Subcutaneous abdominal adipose tissue (tissue), 5 donors: ENCODE results near the gene PRPSAP2.

Experiments
- H3K27ac ChIP-seq: one replicate; pipeline ENCODE4 v1.7.0; 2013; ENCODE audit warnings: low read depth, mild to moderate bottlenecking, inconsistent platforms, low read length, moderate library complexity
- H3K27me3 ChIP-seq, 5 donors: one replicate each; pipeline ENCODE4 v1.7.0; 2013; ENCODE audit warnings: low read length in 5 of 5, inconsistent platforms in 1 of 5; ENCODE audit not compliant: control insufficient read depth in 5 of 5, insufficient read depth in 4 of 5
- H3K36me3 ChIP-seq, 5 donors: one replicate each; pipeline ENCODE4 v1.7.0; 2013; ENCODE audit warnings: low read length in 5 of 5; ENCODE audit not compliant: control insufficient read depth in 5 of 5, insufficient read depth in 5 of 5
- H3K4me1 ChIP-seq, 5 donors: one replicate each; pipeline ENCODE4 v1.7.0; 2013; ENCODE audit warnings: low read length in 5 of 5, mild to moderate bottlenecking in 3 of 5, moderate library complexity in 1 of 5; ENCODE audit not compliant: control insufficient read depth in 5 of 5, insufficient read depth in 5 of 5
- H3K4me3 ChIP-seq, 5 donors: one replicate each; pipeline ENCODE4 v1.7.0; 2013; ENCODE audit warnings: low read length in 5 of 5, low read depth in 1 of 5
- H3K9ac ChIP-seq, 5 donors: one replicate each; pipeline ENCODE4 v1.7.0; 2013; ENCODE audit warnings: low read length in 5 of 5, mild to moderate bottlenecking in 4 of 5, moderate library complexity in 3 of 5
- H3K9me3 ChIP-seq, 5 donors: one replicate each; pipeline ENCODE4 v1.7.0; 2013; ENCODE audit warnings: low read length in 5 of 5; ENCODE audit not compliant: control insufficient read depth in 5 of 5
- donor health status: healthy.
- donor health status: healthy.
- donor health status: healthy.
- donor health status: healthy.
- donor health status: healthy.

Gene PRPSAP2

GRCh38 chr17:18959071-18959844 is 101.3 kb downstream of the PRPSAP2 start:
- Histone ChIP-seq H3K9ac (no peak overlapping the region), H3K4me1 (peaks cover 0 to 28% (median 2%) of the 10 kb centered on the region in 5 donors), H3K27ac (no peak overlapping the region), H3K9me3 (no peaks in the 10 kb centered on the region), H3K4me3 (no peak overlapping the region), H3K36me3 (no peaks in the 10 kb centered on the region), H3K27me3 (no peaks in the 10 kb centered on the region)

GRCh38 chr17:18959845-18960240 is 101.9 kb downstream of the PRPSAP2 start:
- Histone ChIP-seq H3K9ac (no peak overlapping the region), H3K4me1 (peaks cover 0 to 29% (median 2%) of the 10 kb centered on the region in 5 donors), H3K36me3 (no peaks in the 10 kb centered on the region), H3K9me3 (no peaks in the 10 kb centered on the region), H3K27ac (no peak overlapping the region), H3K27me3 (no peaks in the 10 kb centered on the region), H3K4me3 (no peak overlapping the region)

GRCh38 chr17:18960241-18960665 is 102.3 kb downstream of the PRPSAP2 start:
- Histone ChIP-seq H3K4me1 (peaks cover 0 to 29% (median 2%) of the 10 kb centered on the region in 5 donors), H3K4me3 (no peak overlapping the region), H3K9ac (no peak overlapping the region), H3K9me3 (no peaks in the 10 kb centered on the region), H3K27ac (no peak overlapping the region), H3K36me3 (no peaks in the 10 kb centered on the region), H3K27me3 (no peaks in the 10 kb centered on the region)

GRCh38 chr17:18960803-18961511 is 103.0 kb downstream of the PRPSAP2 start:
- Histone ChIP-seq H3K36me3 (no peaks in the 10 kb centered on the region), H3K9ac (no peak overlapping the region), H3K27me3 (no peaks in the 10 kb centered on the region), H3K9me3 (no peaks in the 10 kb centered on the region), H3K27ac (no peak overlapping the region), H3K4me3 (no peak overlapping the region), H3K4me1 (peaks cover 0 to 29% (median 2%) of the 10 kb centered on the region in 5 donors)

GRCh38 chr17:18961634-18962493 is 103.9 kb downstream of the PRPSAP2 start:
- no peak overlapping the region for H3K9ac ChIP-seq

GRCh38 chr17:18962494-18962815 is 104.5 kb downstream of the PRPSAP2 start:
- H3K9ac ChIP-seq: no peak overlapping the region
- no peak overlapping the region for H3K27ac ChIP-seq
- H3K36me3 ChIP-seq: no peaks in the 10 kb centered on the region
- peaks cover 2 to 38% (median 9%) of the 10 kb centered on the region in 5 donors for H3K4me1 ChIP-seq
- H3K9me3 ChIP-seq: no peaks in the 10 kb centered on the region
- H3K27me3 ChIP-seq: no peaks in the 10 kb centered on the region
- H3K4me3 ChIP-seq: no peak overlapping the region

More at GRCh38 chr17:18961634-18962493, 103.9 kb downstream of the PRPSAP2 start:
- Histone ChIP-seq H3K4me1 (peaks cover 2 to 32% (median 3%) of the 10 kb centered on the region in 5 donors), H3K36me3 (no peaks in the 10 kb centered on the region), H3K4me3 (no peak overlapping the region), H3K27ac (no peak overlapping the region), H3K9me3 (no peaks in the 10 kb centered on the region), H3K27me3 (no peaks in the 10 kb centered on the region)

- H3K9ac ChIP-seq: no peak overlapping the region
- H3K4me3 ChIP-seq: no peak overlapping the region
- H3K9me3 ChIP-seq: no peaks in the 10 kb centered on the region
- no peaks in the 10 kb centered on the region for H3K36me3 ChIP-seq
- H3K4me1 ChIP-seq: peaks cover 2 to 39% (median 10%) of the 10 kb centered on the region in 5 donors
- no peaks in the 10 kb centered on the region for H3K27me3 ChIP-seq
- H3K27ac ChIP-seq: no peak overlapping the region
Observed at GRCh38 chr17:18963126-18964017, 105.4 kb downstream of the PRPSAP2 start.

- no peaks in the 10 kb centered on the region for H3K27me3 ChIP-seq
- no peaks in the 10 kb centered on the region for H3K36me3 ChIP-seq
- no peak overlapping the region for H3K9ac ChIP-seq
- no peak overlapping the region for H3K27ac ChIP-seq
- H3K9me3 ChIP-seq: no peaks in the 10 kb centered on the region
- H3K4me1 ChIP-seq: peaks cover 2 to 39% (median 10%) of the 10 kb centered on the region in 5 donors
- no peak overlapping the region for H3K4me3 ChIP-seq
Observed at GRCh38 chr17:18964018-18964351, 106.1 kb downstream of the PRPSAP2 start.

- H3K36me3 ChIP-seq: no peaks in the 10 kb centered on the region
- H3K27ac ChIP-seq: no peak overlapping the region
- H3K4me1 ChIP-seq: peaks cover 2 to 39% (median 10%) of the 10 kb centered on the region in 5 donors
- no peaks in the 10 kb centered on the region for H3K27me3 ChIP-seq
- no peak overlapping the region for H3K4me3 ChIP-seq
- no peaks in the 10 kb centered on the region for H3K9me3 ChIP-seq
- H3K9ac ChIP-seq: no peak overlapping the region
Observed at GRCh38 chr17:18964550-18964949, 106.6 kb downstream of the PRPSAP2 start.
